GM12878 (cell line): ENCODE results near the gene SLC4A5. TPM values are rescaled to one million over a fixed set of nuclear protein-coding genes. Genes with fewer than 3 reads are reported as not detected.
A peak's percentile ranks its signal among the peaks of the same experiment; 100 is the strongest.

Experiments
- CTCF ChIP-seq, 3 experiments: IDR thresholded peaks in 2 of 3; conservative IDR thresholded peaks in 1 of 3; 2 replicates each; pipeline ENCODE4 v1.5.1; 2011; ENCODE audit warnings: low read depth in 3 of 3, low read length in 3 of 3, mild to moderate bottlenecking in 3 of 3, control low read depth in 2 of 3, moderate library complexity in 2 of 3, inconsistent platforms in 1 of 3, mixed read lengths in 1 of 3; ENCODE audit not compliant: control insufficient read depth in 2 of 3, insufficient read depth in 1 of 3; ENCODE audit errors: extremely low read depth in 1 of 3
- EGR1 ChIP-seq, 2 experiments: IDR thresholded peaks; 1 replicate in 1 of 2; 2 replicates in 1 of 2; pipeline ENCODE4 v1.6.1; 2011 to 2012; ENCODE audit warnings: low read depth in 2 of 2, low read length in 2 of 2, borderline replicate concordance in 1 of 2, mild to moderate bottlenecking in 1 of 2, moderate library complexity in 1 of 2
- HSF1 ChIP-seq: fragments of 150-350 bp; IDR thresholded peaks from 2 replicates; pipeline ENCODE4 v1.6.1; 2014; ENCODE audit warnings: mild to moderate bottlenecking, low read depth, low read length
- MAX ChIP-seq: IDR thresholded peaks from 2 replicates; pipeline ENCODE4 v1.6.1; 2012; ENCODE audit warnings: low read depth, low read length, improper control_type of control experiment
- NKRF ChIP-seq: fragments of 450-650 bp; conservative IDR thresholded peaks from 2 replicates; pipeline ENCODE4 v1.6.1; 2017; ENCODE audit warnings: mild to moderate bottlenecking, moderate library complexity
- NR2C2 ChIP-seq: IDR thresholded peaks from 2 replicates; pipeline ENCODE4 v1.6.1; 2011; ENCODE audit warnings: borderline replicate concordance, low read depth; ENCODE audit not compliant: control insufficient read depth, insufficient read length
- NRF1 ChIP-seq: conservative IDR thresholded peaks from 2 replicates; pipeline ENCODE4 v1.6.1; 2011; ENCODE audit warnings: mild to moderate bottlenecking, low read depth, low read length, improper control_type of control experiment
- RELB ChIP-seq: fragments of 450-650 bp; IDR thresholded peaks from 2 replicates; pipeline ENCODE4 v1.6.1; 2017; ENCODE audit warnings: low read depth, mild to moderate bottlenecking, moderate library complexity
- REST ChIP-seq: IDR thresholded peaks from 2 replicates; pipeline ENCODE4 v1.6.1; 2012; ENCODE audit warnings: mild to moderate bottlenecking, low read depth, low read length
- SKIL ChIP-seq: fragments of 450-650 bp; IDR thresholded peaks from 2 replicates; pipeline ENCODE4 v1.6.1; 2017; ENCODE audit warnings: mild to moderate bottlenecking, low read depth, inconsistent platforms; ENCODE audit not compliant: poor library complexity, severe bottlenecking
- SPI1 ChIP-seq: IDR thresholded peaks from 2 replicates; pipeline ENCODE4 v1.6.1; 2011; ENCODE audit warnings: low read depth, mild to moderate bottlenecking, low read length, moderate library complexity, borderline replicate concordance; ENCODE audit not compliant: insufficient read depth
- TCF7 ChIP-seq: IDR thresholded peaks from 2 replicates; pipeline ENCODE4 v1.6.1; 2014; ENCODE audit warnings: antibody characterized with exemption, borderline replicate concordance
- ZNF274 ChIP-seq: IDR thresholded peaks from one replicate; pipeline ENCODE4 v1.8.0; 2011; ENCODE audit not compliant: insufficient read length, insufficient read depth
- polyA plus RNA-seq, 11 experiments: library from polyadenylated mRNA; depleted of rRNA in 4 of 11; unstranded in 6 of 11; stranded (reverse) in 5 of 11; fragments of >200 nt; fragmentation: Nextera tagmentation in 4 of 11; fragmentation: Illumina TruSeq in 1 of 11; extraction: Ambion mirVana in 4 of 11; extraction: Trizol in 1 of 11; gene quantifications; 1 replicate in 1 of 11; 2 replicates in 10 of 11; pipeline versions ENCODE4 v1.2.1 to v1.2.3, GENCODE V29; 2011 to 2016; ENCODE audit warnings: inconsistent platforms in 2 of 11, missing spikeins in 2 of 11, low read depth in 1 of 11
- total RNA-seq, 4 experiments: library from RNA; depleted of rRNA in 3 of 4; stranded (reverse); fragments of >200 nt in 3 of 4; fragmentation: Illumina TruSeq in 1 of 4; extraction: Trizol in 1 of 4; gene quantifications; 2 replicates each; pipeline versions ENCODE4 v1.2.1 to v1.2.3, GENCODE V29; 2013 to 2021

Gene SLC4A5
- total and polyA plus RNA-seq, 10 of the 15 experiments (the other 5 are each of a cell fraction or from before 2014, with no cell fraction given) = 0.15 to 4.7 (median 1.6) TPM

- TF ChIP-seq CTCF (IDR thresholded peaks at IDR 0.05 in 2 of 3, conservative IDR thresholded peaks at IDR 0.05 in 1 of 3; ENCODE audit: control insufficient read depth in 2 of 3, extremely low read depth in 1 of 3, insufficient read depth in 1 of 3, low read depth in 3 of 3, low read length in 3 of 3) (peak; percentile 97 to 99 (median 98); a peak in 5 of 6 replicates), SKIL (peak; percentile 56), NRF1 (peak; percentile 61), RELB (no peak), MAX (peak; percentile 44; the same call in 1 of the 2 replicates), REST (no peak), HSF1 (no peak), TCF7 (no peak), NKRF (no peak), ZNF274 (no peak), SPI1 (no peak), EGR1 (IDR thresholded peaks at IDR 0.05; ENCODE audit: borderline replicate concordance in 1 of 2, low read depth in 2 of 2, low read length in 2 of 2) (no peak), NR2C2 (no peak)
These were observed 48.6 kb upstream of the SLC4A5 start (continued) for GRCh38 chr2:74391580-74392448.
